ENCODE data around the gene MYBPC2. TPM values are rescaled to one million over a fixed set of nuclear protein-coding genes. Genes with fewer than 3 reads are reported as not detected.

MYBPC2 gene
- polyA plus RNA-seq, 1 of the 3 experiments (the other 2 are of a cell fraction): not detected

DNA sequence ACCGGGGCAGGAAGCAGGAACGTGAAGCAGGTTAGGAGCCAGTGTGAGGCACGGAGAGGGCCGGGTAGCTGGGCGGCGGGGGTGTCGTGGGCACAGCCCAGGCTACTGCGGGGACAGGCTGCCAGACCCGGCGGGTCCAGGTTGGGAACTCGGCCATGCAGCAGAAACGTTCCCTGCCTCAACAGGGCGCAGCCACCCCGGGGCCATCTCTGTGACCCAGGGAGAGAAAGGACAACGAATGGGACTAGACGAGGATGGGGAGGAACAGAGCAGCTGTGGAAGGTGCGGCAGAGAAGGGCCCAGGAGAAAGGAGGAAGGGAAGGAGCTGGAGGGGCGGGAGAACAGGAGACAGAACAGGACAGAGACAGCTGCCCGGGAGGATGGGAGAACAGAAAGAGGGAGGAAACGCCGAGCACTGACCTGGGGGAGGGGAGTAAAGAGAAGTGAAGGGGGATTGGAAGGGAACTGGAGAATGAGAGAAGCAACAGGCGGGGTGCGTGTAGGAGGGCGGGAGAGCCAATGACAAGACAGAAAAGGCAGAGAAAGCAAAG lies 56.8 kb downstream of the MYBPC2 start:
- H3K79me2 ChIP-seq (ENCODE audit: insufficient read depth): no peaks in the 10 kb centered on the region
- peaks cover 0 to 3% of the 10 kb centered on the region in 2 experiments for H3K36me3 ChIP-seq (replicated peaks in 1 of 2; ENCODE audit: control insufficient read depth in 1 of 2, insufficient read depth in 2 of 2, low read length in 1 of 2)
- H3K9ac ChIP-seq: no peak overlapping the region
- H3F3A ChIP-seq (replicated peaks; ENCODE audit: insufficient read depth): no peaks in the 10 kb centered on the region
- no peak for DNase-seq
- H3K4me3 ChIP-seq (ENCODE audit: low read depth in 2 of 2, low read length in 1 of 2): no peak overlapping the region
- no peak overlapping the region for H3K4me2 ChIP-seq
- H3K27me3 ChIP-seq (ENCODE audit: insufficient read depth): peaks cover 5% of the 10 kb centered on the region; the same call in 1 of the 2 replicates
- POLR2A ChIA-PET: no interaction called here
- no peak overlapping the region for H3K27ac ChIP-seq (ENCODE audit: low read depth in 2 of 2, low read length in 1 of 2)
- H3K9me2 ChIP-seq: no peaks in the 10 kb centered on the region
- H4K20me1 ChIP-seq (ENCODE audit: insufficient read depth): no peaks in the 10 kb centered on the region
- TF ChIP-seq SIN3A (IDR thresholded peaks at IDR 0.05; ENCODE audit: borderline replicate concordance, low read depth, low read length) (no peak), NFIC (IDR thresholded peaks at IDR 0.05; ENCODE audit: borderline replicate concordance) (no peak), MXI1 (IDR thresholded peaks at IDR 0.05; ENCODE audit: low read depth, low read length) (no peak), FOXM1 (IDR thresholded peaks at IDR 0.05; ENCODE audit: low read depth) (no peak)
- WGBS (ENCODE audit: low lambda C conversion rate): 45% methylated on average over 24 of the region's 24 CpGs
- no peaks in the 10 kb centered on the region; the same call in 1 of the 2 replicates for H3K9me3 ChIP-seq
- H2AFZ ChIP-seq (ENCODE audit: low read depth): no peak overlapping the region
- peaks cover 0 to 3% of the 10 kb centered on the region in 2 experiments; a peak in 1 of 4 replicates for H3K4me1 ChIP-seq (ENCODE audit: control insufficient read depth in 1 of 2, insufficient read depth in 2 of 2, low read depth in 1 of 2, low read length in 1 of 2)
- CTCF ChIA-PET: interaction anchor here (0.7 to 3.1 kb wide), 3 partner anchors 10 to 67 kb away, joined by 3 to 9 read pairs (median 3); no protein-coding TSS in a partner anchor

DNA sequence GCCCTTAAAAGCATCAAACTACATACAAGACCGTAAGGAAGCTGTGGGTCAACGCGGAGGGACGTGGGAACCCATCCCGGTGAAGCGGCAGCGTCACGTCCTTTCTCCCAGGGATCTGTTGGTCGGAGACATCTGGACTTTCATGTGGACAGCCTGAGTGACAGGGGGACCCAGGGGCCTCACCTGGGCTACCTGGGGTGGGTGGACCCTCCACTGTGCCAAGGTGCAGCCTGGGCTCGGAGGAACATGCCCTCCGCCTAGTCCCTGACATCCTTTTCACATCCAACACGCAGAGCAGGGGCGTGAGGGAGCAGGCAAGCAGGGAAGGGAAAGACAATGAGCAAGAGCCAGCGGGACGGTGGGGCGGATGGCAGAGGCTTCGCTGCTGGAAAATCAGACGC lies 57.7 kb downstream of the MYBPC2 start:
- no peak overlapping the region for H3K9ac ChIP-seq
- H3K9me3 ChIP-seq: no peaks in the 10 kb centered on the region; the same call in 1 of the 2 replicates
- no peak overlapping the region for H3K4me2 ChIP-seq
- no peak for DNase-seq
- 92% methylated on average over 18 of the region's 18 CpGs for WGBS (ENCODE audit: low lambda C conversion rate)
- H3K27me3 ChIP-seq (ENCODE audit: insufficient read depth): peaks cover 5% of the 10 kb centered on the region; the same call in 1 of the 2 replicates
- peaks cover 0 to 3% of the 10 kb centered on the region in 2 experiments for H3K36me3 ChIP-seq (replicated peaks in 1 of 2; ENCODE audit: control insufficient read depth in 1 of 2, insufficient read depth in 2 of 2, low read length in 1 of 2)
- no peaks in the 10 kb centered on the region for H3K9me2 ChIP-seq
- H3F3A ChIP-seq (replicated peaks; ENCODE audit: insufficient read depth): no peaks in the 10 kb centered on the region
- peaks cover 0 to 3% of the 10 kb centered on the region in 2 experiments; a peak in 1 of 4 replicates for H3K4me1 ChIP-seq (ENCODE audit: control insufficient read depth in 1 of 2, insufficient read depth in 2 of 2, low read depth in 1 of 2, low read length in 1 of 2)
- no peaks in the 10 kb centered on the region for H3K79me2 ChIP-seq (ENCODE audit: insufficient read depth)
- H2AFZ ChIP-seq (ENCODE audit: low read depth): no peak overlapping the region
- H3K27ac ChIP-seq (ENCODE audit: low read depth in 2 of 2, low read length in 1 of 2): no peak overlapping the region
- no peak overlapping the region for H3K4me3 ChIP-seq (ENCODE audit: low read depth in 2 of 2, low read length in 1 of 2)
- ChIA-PET POLR2A (no interaction called here), CTCF (interaction anchor here (3.1 kb wide), 1 partner anchor 66 kb away, joined by 9 read pairs; no protein-coding TSS in a partner anchor)
- no peaks in the 10 kb centered on the region for H4K20me1 ChIP-seq (ENCODE audit: insufficient read depth)
- TF ChIP-seq CHD2 (IDR thresholded peaks at IDR 0.05; ENCODE audit: low read length, partially characterized antibody): no peak
- TF ChIP-seq RCOR1 (IDR thresholded peaks at IDR 0.05; ENCODE audit: low read length): no peak
- no peak for TF ChIP-seq FOSL2 (IDR thresholded peaks at IDR 0.05; ENCODE audit: borderline replicate concordance, low read depth)
- TF ChIP-seq SIN3A (IDR thresholded peaks at IDR 0.05; ENCODE audit: borderline replicate concordance, low read depth, low read length): no peak
- TF ChIP-seq, protein P1, sequence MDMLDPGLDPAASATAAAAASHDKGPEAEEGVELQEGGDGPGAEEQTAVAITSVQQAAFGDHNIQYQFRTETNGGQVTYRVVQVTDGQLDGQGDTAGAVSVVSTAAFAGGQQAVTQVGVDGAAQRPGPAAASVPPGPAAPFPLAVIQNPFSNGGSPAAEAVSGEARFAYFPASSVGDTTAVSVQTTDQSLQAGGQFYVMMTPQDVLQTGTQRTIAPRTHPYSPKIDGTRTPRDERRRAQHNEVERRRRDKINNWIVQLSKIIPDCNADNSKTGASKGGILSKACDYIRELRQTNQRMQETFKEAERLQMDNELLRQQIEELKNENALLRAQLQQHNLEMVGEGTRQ (IDR thresholded peaks at IDR 0.05; ENCODE audit: borderline replicate concordance, low read depth, low read length): no peak
- TF ChIP-seq, protein P2, sequence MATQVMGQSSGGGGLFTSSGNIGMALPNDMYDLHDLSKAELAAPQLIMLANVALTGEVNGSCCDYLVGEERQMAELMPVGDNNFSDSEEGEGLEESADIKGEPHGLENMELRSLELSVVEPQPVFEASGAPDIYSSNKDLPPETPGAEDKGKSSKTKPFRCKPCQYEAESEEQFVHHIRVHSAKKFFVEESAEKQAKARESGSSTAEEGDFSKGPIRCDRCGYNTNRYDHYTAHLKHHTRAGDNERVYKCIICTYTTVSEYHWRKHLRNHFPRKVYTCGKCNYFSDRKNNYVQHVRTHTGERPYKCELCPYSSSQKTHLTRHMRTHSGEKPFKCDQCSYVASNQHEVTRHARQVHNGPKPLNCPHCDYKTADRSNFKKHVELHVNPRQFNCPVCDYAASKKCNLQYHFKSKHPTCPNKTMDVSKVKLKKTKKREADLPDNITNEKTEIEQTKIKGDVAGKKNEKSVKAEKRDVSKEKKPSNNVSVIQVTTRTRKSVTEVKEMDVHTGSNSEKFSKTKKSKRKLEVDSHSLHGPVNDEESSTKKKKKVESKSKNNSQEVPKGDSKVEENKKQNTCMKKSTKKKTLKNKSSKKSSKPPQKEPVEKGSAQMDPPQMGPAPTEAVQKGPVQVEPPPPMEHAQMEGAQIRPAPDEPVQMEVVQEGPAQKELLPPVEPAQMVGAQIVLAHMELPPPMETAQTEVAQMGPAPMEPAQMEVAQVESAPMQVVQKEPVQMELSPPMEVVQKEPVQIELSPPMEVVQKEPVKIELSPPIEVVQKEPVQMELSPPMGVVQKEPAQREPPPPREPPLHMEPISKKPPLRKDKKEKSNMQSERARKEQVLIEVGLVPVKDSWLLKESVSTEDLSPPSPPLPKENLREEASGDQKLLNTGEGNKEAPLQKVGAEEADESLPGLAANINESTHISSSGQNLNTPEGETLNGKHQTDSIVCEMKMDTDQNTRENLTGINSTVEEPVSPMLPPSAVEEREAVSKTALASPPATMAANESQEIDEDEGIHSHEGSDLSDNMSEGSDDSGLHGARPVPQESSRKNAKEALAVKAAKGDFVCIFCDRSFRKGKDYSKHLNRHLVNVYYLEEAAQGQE (IDR thresholded peaks at IDR 0.05; ENCODE audit: low read depth, low read length): no peak
- no peak for TF ChIP-seq JUND (IDR thresholded peaks at IDR 0.05)
- no peak for TF ChIP-seq TEAD4 (IDR thresholded peaks at IDR 0.05; ENCODE audit: borderline replicate concordance, insufficient read depth)
- no peak for TF ChIP-seq MEF2A (IDR thresholded peaks at IDR 0.05; ENCODE audit: borderline replicate concordance, low read depth)
- TF ChIP-seq FOXJ3 (CRISPR knock-in tag; IDR thresholded peaks at IDR 0.05): no peak
- TF ChIP-seq, protein P3, sequence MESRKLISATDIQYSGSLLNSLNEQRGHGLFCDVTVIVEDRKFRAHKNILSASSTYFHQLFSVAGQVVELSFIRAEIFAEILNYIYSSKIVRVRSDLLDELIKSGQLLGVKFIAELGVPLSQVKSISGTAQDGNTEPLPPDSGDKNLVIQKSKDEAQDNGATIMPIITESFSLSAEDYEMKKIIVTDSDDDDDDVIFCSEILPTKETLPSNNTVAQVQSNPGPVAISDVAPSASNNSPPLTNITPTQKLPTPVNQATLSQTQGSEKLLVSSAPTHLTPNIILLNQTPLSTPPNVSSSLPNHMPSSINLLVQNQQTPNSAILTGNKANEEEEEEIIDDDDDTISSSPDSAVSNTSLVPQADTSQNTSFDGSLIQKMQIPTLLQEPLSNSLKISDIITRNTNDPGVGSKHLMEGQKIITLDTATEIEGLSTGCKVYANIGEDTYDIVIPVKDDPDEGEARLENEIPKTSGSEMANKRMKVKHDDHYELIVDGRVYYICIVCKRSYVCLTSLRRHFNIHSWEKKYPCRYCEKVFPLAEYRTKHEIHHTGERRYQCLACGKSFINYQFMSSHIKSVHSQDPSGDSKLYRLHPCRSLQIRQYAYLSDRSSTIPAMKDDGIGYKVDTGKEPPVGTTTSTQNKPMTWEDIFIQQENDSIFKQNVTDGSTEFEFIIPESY (IDR thresholded peaks at IDR 0.05; ENCODE audit: borderline replicate concordance, low read depth): no peak
- no peak for TF ChIP-seq POLR2AphosphoS5 (IDR thresholded peaks at IDR 0.05; ENCODE audit: low read depth, low read length)
- no peak for TF ChIP-seq TAF1 (IDR thresholded peaks at IDR 0.05; ENCODE audit: borderline replicate concordance, low read depth, low read length)
- TF ChIP-seq GABPA (IDR thresholded peaks at IDR 0.05; ENCODE audit: low read depth): no peak
- TF ChIP-seq, protein P4, sequence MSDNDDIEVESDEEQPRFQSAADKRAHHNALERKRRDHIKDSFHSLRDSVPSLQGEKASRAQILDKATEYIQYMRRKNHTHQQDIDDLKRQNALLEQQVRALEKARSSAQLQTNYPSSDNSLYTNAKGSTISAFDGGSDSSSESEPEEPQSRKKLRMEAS (IDR thresholded peaks at IDR 0.05; ENCODE audit: low read depth): no peak
- TF ChIP-seq NFIC (IDR thresholded peaks at IDR 0.05; ENCODE audit: borderline replicate concordance): no peak
- TF ChIP-seq YY1 (IDR thresholded peaks at IDR 0.05; ENCODE audit: low read depth): no peak

Data from SK-N-SH (cell line).